Activated CD4-positive, CD25-positive, alpha-beta regulatory T cell treated with anti-CD3 and anti-CD28 coated beads, Interleukin-2, amount 50 U/mL, for 24 hours (primary cell): Measurements from ENCODE around the gene CCSER1.
A peak's percentile ranks its signal among the peaks of the same experiment; 100 is the strongest.
"Not testable (repeated sequence)": the region's sequence is repeated elsewhere in the genome, so short reads cannot be mapped to it uniquely, and the experiment has no call there.

Source experiments
- ATAC-seq, 2 donors: fragments of 150-1000 bp; cut with Tn5 transposase; one replicate each; pipeline ENCODE4 v1.10.0; 2021; ENCODE audit warnings: mild to moderate bottlenecking in 1 of 2, moderate library complexity in 1 of 2

The CCSER1 gene

DNA sequence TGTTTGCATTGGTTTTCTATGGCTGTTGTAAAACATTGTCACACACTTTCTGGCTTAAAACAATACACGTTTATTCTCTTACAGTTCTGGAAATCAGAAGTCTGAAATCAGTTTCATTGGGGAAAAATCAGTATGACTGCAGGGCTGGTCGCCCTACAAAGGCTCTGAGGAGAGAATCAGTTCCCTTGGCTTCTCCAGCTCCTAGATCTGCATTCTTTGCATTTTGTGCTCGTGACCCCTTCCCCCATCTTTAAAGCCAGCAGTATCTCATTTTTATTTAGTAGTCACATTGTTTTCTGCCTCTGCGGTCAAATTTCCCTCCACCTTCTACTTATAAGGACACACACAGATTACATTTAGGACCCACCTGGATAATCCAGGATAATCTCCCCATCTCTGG is 1326.9 kb downstream of the CCSER1 start:
- no peak for ATAC-seq

DNA sequence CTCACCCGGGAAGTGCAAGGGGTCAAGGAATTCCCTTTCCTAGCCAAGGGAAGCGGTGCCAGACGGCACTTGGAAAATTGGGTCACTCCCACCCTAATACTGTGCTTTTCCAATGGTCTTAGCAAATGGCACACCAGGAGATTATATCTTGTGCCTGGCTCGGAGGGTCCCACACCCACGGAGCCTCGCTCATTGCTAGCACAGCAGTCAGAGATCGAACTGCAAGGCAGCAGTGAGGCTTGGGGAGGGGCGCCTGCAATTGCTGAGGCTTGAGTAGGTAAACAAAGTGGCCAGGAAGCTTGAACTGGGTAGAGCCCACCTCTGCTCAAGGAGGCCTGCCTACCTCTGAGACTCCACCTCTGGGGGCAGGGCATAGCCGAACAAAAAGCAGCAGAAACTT is 1335.4 kb downstream of the CCSER1 start:
- ATAC-seq = not testable (repeated sequence)

DNA sequence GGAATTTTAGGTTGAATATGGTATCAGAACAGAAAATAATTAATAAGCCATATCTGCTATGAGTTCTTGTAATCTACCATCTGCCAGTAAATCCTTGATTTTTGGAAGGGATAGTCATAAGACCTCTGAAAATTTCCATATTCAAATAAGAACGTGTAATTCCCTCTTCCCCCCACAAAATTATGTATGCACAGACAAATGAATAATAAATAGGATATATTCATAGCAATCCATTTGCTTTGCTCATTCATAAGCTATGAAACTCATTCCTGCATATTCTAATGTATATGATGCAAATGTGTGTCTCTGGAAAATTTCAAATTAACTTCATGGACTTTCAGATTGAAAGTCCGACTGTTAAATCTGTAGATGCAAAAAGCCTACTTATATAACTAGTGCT is 1343.5 kb downstream of the CCSER1 start:
- no peak for ATAC-seq

DNA sequence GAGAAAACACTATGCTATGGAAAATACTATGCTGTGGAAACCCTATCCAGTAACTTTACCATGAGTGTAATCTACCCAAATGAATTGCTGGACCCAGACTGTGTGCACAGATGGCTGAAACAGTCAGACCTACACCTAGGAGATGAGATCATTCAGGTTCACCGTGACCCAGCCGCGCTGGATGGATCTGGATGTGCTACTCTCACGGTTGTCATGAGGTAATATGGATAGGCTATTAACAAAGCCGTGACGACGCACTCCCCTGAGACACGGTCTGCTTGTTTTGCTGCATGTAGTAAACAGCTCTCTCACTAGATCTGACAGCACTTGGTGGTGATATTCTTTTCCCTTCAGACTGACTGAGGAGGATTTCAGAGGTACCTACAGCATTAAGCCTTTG is 1344.1 kb downstream of the CCSER1 start:
- ATAC-seq = no peak

DNA sequence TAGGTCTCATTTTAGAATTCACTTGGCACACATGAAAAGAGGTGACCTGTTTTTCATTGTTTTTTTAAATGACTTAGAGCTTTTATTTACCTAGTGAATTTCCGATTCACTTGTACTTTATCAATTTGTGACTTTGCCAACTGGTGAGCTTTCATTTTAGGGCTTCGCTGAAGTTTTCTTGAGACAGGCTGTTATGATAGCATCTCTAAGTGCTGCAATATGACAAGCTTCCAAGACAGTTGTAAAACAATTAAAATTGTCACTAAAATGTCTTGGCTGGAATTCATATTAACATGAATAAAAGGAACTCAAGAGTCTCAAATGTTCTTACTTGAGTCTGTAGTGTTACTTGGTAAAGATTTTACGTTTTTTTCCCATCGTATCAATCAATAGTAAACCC is 1344.9 kb downstream of the CCSER1 start:
- no peak for ATAC-seq

DNA sequence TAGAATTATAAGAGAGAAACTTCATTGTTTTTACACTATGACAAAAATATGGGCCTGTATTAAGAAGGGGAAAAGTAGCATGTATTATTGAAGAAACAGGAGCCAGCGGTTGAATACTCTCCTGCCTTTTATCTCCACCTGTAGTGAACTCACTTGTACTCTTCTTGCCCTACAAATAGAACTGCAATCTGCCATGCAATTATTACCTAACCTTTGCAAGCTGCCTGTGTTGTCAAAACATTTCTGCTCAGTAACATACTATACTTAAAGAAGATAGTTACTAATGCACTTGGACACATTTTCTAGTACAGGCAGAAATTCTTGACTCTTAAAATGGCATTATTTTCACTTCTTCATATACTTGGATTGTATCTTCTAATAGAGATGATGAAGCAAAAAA is 1358.2 kb downstream of the CCSER1 start:
- ATAC-seq = no peak

DNA sequence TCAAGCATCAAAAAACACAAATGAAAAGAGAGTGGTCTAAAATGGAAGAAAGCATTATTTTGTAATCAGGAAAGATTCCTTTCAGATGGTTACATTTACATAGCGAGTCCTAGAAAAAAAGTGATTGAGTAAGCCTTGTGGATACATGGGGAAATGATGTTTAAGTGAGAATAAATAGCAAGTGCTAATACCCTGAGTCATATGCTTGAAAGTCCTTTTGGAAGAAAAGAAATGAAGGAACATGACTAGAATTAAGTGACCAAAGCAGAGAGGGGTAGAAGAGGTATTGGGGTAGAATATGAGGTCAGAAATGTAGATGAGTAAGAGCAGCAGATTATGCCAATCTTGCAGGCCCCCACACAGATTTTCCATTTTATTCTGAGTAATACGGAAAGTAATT is 1361.8 kb downstream of the CCSER1 start:
- ATAC-seq = no peak

DNA sequence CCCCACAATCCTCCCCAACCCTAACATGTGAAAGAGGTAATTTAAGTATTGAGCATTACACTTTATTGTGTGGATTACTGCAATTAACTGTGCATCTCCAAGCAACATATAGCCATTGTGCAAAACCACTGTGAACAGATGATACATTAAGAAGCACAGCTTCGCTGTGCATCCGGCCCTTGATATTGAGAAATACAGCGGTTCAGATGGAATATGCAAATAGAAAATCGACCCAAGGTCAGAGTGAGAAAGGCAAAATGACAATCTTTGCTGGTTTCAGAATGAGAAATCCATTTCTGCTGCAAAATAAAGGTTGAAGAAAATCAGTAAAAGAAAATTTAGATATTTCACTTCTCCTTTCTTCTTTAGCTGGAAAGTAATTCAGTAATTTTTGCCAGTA is 1370.7 kb downstream of the CCSER1 start:
- no peak for ATAC-seq

DNA sequence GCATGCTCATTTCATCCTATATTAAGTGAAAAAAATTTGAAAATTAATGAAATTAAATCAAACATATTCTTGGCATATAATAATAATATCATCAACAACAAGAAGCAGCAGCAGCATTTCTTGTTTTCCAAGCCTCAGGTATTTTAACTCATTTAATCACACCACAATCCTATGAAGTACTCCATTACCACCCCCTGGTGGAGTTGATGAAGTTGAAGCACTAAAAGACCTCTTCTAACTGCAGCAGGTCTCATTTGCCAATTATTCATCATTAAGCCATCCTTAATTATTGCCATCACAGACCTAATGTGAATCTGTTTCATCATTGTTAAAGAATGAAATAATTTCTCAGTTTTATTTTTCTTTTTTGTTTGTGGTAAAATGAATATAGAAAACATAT is 1375.2 kb downstream of the CCSER1 start:
- no peak for ATAC-seq

DNA sequence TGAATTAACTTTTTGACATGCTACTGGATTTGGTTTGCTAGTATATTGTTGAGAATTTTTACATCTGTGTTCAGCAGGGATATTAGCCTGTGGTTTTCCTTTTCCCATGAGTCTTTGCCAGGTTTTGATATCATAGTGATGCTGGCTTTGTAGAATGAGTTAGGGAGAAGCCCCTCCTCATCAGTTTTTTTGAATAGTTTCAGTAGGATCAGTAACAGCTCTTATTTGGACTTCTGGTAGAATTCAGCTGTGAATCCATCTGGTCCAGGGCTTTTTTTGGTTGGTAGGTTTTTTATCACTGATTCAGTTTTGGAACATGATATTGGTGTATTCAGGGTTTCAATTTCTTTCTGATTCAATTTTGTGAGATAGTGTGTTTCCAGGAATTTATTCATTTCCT is 1386.1 kb downstream of the CCSER1 start:
- no peak for ATAC-seq

DNA sequence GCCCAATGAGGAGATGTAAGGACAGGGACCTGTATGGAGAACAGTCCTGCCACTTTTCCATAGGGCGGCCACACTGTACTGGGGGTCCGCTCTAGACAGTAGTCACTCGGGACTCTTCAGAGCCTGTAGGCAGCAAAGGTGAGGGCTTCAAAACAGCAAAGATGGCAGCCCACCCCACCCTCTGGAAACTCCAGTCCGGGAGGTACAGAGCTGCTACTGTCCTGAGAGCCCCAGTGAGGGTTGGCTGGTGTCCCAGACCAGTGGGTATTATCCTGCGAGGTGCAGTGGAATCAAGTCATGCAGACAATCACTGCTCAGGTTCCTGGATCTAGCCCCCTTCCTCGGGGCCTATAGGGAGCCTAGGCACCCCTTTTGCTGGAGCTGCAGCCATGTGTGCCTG is 1392.0 kb downstream of the CCSER1 start:
- no peak for ATAC-seq

DNA sequence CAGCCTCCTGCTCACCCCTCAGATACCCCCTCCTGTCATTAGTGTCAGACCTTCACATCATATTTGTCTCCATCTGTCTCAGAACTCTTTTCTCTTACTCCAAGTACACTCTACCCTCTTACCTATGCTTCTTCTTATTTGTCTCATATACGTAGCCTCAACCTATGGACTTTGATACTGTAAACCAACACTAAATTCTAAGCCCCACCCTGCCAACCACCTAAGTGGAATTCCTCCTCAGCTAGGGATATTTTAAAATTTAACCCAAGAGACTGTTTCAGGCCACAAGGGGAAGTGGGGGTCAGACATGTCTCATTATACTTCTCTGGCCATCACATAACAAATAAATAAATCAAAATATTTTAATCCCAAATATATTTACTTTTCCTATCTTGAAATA is 1398.4 kb downstream of the CCSER1 start:
- ATAC-seq = no peak

DNA sequence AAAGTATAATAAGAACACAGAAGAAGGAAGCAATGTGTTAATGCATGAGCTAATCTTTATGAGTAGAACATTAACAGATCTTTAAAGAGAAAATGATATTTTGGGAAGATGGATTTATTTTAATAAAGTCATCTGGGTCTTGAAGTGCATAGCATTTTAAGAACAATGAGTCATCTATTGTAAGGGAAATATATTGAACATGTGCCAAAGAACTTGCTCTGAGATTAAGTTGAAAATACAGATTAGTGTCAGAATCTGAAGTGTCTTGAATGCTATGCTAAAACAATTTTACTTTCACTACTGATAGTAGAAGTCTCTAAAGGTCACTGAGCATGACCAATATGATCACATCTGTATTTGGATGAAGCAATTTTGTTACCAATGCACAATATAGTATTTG is 1399.9 kb downstream of the CCSER1 start:
- ATAC-seq = no peak

DNA sequence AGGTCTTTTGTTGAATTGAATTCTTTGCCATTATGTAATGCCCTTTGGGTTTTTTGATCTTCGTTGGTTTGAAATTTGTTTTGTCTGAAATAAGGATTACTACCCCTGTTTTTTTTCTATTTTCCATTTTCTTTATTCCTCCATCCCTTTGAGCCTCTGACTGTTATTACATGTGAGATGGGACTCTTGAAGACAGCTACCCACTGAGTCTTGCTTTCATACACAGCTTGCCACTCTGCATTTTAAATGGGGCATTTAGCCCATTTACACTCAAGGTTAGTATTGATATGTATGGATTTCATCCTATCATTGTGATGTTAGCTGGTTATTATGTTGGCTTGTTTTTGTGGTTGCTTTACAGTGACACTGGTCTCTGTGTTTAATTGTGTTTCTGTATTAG is 1440.4 kb downstream of the CCSER1 start:
- no peak for ATAC-seq

DNA sequence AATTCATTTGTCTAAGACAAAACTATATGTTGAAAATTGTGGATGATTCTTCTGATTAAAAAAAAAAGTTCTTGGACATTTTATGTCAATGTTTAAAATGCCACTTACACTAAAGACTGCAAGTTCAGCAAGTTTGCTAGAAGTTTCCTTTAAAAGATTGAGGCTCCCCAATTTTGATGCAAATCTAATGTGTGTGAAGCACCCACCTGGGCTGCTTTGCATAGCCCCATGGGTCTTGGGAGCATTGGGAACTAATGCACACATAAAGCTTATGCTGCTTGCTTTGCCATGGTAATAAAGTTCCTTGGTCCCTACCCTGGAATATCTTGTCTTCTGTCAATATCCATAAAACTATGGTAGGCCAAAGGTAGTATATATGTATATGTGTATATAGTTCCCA is 1450.7 kb downstream of the CCSER1 start:
- ATAC-seq = no peak

DNA sequence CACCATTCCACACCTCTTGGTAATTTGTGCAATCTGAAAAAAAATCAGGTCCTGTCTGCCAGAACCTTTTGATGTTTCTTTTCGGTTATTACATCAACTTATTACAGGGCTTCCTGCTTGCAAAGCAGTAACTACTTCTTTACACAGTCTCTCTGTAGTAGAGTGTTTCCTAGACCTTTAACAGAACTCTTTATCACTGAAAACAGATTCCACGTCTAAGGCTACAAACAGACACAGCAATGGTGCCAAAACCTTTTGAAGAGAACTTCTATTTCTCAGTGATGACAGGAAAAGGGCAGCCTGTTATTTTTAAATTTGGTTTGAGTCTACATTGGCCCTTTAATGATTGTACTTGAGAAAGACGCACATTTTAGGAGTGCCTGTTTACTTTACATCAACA is 1463.1 kb downstream of the CCSER1 start:
- ATAC-seq = no peak

DNA sequence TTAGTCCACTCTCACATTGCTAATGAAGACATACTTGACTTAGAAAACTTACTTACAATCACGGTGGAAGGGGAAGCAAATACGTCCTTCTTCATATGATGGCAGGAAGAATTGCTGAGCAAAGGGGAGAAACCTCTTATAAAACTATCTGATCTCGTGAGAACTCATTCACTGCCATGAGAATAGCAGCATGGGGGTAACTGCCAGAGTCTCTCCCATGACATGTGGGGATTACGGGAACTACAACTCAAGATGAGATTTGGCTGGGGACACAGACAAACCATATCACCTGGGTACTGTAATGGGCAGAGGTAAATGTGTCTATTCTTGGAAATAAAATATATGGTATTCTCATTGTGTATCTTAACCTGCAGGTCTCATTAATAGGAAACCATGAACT is 1464.9 kb downstream of the CCSER1 start:
- no peak for ATAC-seq

DNA sequence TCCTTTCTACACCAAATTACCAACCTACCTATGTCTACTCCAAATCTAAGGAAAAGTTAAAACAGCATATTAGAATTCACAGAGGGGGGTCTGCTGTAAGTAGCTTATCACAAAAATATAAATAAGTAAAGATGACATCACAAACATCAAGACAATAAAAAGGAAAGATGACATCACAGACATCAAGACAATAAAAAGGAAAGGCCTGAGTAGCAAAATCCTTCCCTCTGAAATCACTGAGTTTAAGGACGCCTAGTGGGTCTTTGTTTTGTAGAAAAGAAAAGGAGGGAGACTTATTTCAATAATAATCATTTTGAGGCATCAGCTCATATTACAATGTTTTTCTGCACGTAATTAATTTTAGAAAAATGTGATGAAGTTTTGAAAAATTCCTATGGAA is 1469.5 kb downstream of the CCSER1 start:
- no peak for ATAC-seq

DNA sequence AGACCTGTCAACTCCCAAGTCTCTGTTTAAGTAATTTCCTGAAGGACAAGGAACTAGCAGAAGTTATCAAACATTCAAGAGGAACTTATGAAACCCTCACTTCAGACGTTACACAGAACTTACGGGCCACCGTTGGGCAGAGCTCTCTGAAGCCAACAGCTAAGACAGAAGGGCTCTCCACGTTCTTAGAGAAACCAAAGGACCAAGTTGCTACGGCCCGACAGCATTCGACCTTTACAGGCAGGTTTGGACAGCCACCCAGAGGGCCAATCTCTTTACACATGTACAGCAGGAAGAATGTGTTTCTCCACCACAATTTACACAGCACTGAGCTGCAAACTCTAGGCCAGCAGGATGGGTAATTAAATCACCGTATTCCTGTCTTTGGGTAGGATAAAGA is 1471.5 kb downstream of the CCSER1 start:
- no peak for ATAC-seq

DNA sequence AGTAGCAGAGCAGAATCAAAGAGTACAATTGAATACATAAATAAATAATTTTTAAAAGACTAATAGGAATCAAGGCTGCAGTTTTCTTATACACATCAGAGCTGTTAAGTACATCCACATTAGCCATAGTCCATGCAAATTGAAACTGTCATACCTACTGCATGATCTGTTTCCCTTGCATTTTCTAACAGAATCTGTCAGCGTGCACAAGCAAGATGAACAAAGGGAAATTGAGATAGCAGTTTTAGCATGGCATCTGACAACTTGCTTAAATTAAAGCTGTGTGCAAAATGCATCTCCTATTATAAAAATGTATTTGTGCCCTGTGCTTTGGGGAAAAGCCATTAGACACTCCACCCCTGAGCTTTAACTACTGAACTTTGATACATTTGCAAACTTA is 1473.1 kb downstream of the CCSER1 start:
- no peak for ATAC-seq

DNA sequence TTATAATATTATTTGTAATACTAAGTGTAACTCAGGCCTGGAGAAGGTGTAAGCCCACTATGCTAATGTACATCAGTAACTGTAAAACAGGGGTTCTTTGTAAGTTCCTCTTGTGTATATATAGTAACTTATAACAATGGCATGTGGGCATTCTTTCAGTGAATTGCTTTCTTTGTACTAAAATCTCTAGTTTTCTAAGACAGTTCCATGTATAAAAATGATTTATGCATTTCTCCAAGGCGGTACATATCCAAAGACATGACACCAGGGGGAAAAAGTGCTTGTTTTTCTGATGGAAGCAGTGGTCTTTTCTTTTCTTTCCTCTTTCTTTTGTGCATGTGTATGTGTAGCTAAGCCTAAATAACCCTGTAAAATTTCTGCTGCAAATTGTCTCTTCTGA is 1474.2 kb downstream of the CCSER1 start:
- no peak for ATAC-seq

DNA sequence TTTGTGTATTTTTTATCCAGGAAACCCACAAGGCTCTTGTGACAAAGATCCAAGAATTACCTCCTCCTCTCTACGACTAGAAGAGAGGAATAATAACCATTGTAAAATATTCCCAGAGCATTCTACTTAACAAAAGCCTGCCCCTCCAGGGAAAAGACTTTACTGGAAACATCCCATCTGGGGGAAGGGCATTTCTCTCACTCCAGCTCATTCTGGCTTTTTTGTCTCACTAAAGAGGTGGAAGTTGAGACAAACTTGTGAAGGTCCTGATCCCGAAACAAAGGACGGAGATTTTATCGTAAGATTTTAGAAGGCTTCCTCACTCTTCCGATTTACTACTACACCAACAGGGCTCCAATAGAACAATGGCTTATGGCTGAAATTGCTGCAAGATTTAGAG is 1484.6 kb downstream of the CCSER1 start:
- ATAC-seq = no peak

DNA sequence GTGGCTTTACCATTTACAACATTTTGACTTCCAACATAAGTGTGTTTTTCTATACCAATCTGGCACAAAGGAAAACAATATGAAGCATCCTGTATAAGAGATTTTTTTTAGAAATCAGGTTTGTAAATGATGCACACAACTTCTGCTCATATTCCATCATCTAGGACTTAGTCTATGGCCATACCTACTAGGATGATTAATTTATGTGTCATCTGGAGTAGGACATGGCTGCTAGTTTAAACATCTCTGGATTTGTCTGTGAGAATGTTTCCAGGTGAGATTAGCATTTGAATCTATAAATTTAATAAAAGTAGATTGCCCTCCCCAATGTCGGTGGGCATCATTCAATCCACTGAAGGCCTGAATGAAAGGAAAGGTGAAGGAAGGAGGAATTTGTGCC is 1493.8 kb downstream of the CCSER1 start:
- ATAC-seq = no peak

DNA sequence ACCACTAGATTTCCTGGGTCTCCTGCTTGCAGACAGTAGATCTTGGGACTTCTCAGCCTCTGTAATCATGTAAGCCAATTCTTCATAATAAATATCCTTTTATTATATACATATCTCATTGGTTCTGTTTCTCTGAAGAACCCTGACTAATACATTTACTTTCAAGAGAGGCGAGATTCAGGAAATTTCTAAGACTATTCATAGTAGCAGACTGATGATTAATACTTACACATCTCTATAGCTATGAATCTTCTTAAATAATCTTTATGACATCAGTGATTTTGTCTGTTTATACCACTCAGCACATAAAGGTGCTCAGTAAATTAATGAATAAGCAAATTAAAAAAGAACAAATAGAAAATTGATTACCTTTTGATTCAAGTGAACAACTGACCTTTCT is 1494.3 kb downstream of the CCSER1 start:
- no peak for ATAC-seq

DNA sequence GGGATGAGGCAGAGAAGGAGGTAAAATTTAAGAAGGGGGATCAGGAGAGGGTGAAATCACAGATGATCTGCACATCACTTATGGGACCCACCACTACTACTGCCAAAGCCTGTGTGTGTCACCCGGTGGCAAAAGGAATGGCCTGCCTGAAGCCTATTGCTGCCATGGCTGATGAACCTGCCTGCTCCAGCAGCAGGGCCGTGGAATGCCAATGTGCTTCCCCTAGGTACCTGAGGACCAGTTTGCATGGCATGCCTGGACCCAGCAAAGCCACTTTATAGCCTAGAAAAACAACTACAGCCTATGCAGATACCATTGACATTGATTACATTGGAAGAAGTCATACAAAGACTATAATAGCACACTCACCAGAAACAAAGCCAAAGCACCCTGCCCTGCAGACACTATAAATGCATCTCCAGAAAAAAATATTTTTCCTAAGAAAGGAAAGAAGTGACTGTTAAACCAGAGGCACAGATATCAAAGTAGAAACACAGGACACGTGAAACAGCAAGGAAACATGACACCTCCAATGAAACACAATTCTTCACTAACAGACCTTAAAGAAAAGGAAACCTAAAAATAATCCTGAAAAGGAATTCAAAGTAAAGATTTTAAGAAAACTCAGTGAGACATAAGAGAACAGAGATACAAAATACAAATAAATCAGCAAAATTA is 1495.9 kb downstream of the CCSER1 start:
- peak in 1 of 2 donors; percentile 21 for ATAC-seq

DNA sequence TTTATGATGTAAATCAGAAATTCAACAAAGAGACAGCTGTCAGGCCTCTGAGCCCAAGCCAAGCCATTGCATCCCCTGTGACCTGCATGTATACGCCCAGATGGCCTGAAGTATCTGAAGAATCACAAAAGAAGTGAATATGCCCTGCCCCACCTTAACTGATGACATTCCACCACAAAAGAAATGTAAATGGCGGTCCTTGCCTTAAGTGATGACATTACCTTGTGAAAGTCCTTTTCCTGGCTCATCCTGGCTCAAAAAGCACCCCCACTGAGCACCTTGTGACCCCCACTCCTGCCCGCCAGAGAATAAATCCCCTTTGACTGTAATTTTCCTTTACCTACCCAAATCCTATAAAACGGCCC is 1496.4 kb downstream of the CCSER1 start:
- not testable (repeated sequence) for ATAC-seq
